PFSK-1 (cell line): ENCODE results near the gene SLC17A5.
A peak's percentile ranks its signal among the peaks of the same experiment; 100 is the strongest.

ENCODE experiments used
- FOXP2 ChIP-seq: optimal IDR thresholded peaks from 2 replicates; pipeline ENCODE3; 2011; ENCODE audit warnings: borderline replicate concordance, control low read depth, inconsistent platforms; ENCODE audit not compliant: insufficient read depth; ENCODE audit errors: extremely low read length, extremely low read depth
- POLR2AphosphoS5 ChIP-seq: IDR thresholded peaks from 2 replicates; pipeline ENCODE4 v1.6.1; 2012; ENCODE audit warnings: low read depth, mild to moderate bottlenecking, control low read depth, low read length, moderate library complexity
- REST ChIP-seq, 2 experiments: IDR thresholded peaks; 2 replicates each; pipeline versions ENCODE4 v1.6.1 to v1.8.0; 2011 to 2012; ENCODE audit warnings: low read depth in 2 of 2, low read length in 2 of 2, control low read depth in 1 of 2, inconsistent platforms in 1 of 2, mild to moderate bottlenecking in 1 of 2, moderate library complexity in 1 of 2; ENCODE audit not compliant: insufficient read depth in 1 of 2
- SIN3A ChIP-seq: IDR thresholded peaks from 2 replicates; pipeline ENCODE4 v1.6.1; 2012; ENCODE audit warnings: mild to moderate bottlenecking, low read length, moderate library complexity, borderline replicate concordance; ENCODE audit not compliant: insufficient read depth
- TAF1 ChIP-seq: IDR thresholded peaks from 2 replicates; pipeline ENCODE4 v1.6.1; 2012; ENCODE audit warnings: low read length, control low read depth, borderline replicate concordance; ENCODE audit not compliant: insufficient read depth

The SLC17A5 gene

GRCh38 chr6:73580247-73581149 is 73.3 kb downstream of the SLC17A5 start:
- peak; percentile 69 for TF ChIP-seq FOXP2
- TF ChIP-seq SIN3A, result 0 out of 2 replicates have a peak, but pooled peaks have one; percentile 62
- TF ChIP-seq POLR2AphosphoS5, result no peak
- TF ChIP-seq REST (IDR thresholded peaks at IDR 0.05; ENCODE audit: insufficient read depth in 1 of 2, low read depth in 2 of 2, low read length in 2 of 2), result 0 out of 4 replicates have a peak, but pooled peaks of 1 of the 2 experiments have one; percentile 24
- TF ChIP-seq TAF1, result peak; percentile 73; the same call in 1 of the 2 replicates

- TF ChIP-seq POLR2AphosphoS5 (peak; percentile 26; the same call in 1 of the 2 replicates), FOXP2 (no peak), SIN3A (no peak)
These were observed 73.9 kb downstream of the SLC17A5 start for GRCh38 chr6:73579851-73580246.

- TF ChIP-seq POLR2AphosphoS5 (no peak), TAF1 (no peak), FOXP2 (no peak), SIN3A (no peak), REST (IDR thresholded peaks at IDR 0.05; ENCODE audit: insufficient read depth in 1 of 2, low read depth in 2 of 2, low read length in 2 of 2) (no peak)
These were observed 74.4 kb downstream of the SLC17A5 start for GRCh38 chr6:73579389-73579788.

- TF ChIP-seq SIN3A (no peak), TAF1 (no peak), FOXP2 (no peak), REST (IDR thresholded peaks at IDR 0.05; ENCODE audit: insufficient read depth in 1 of 2, low read depth in 2 of 2, low read length in 2 of 2) (no peak), POLR2AphosphoS5 (no peak)
These were observed 76.1 kb downstream of the SLC17A5 start for GRCh38 chr6:73577676-73578075.

- TF ChIP-seq POLR2AphosphoS5 (no peak), SIN3A (no peak), FOXP2 (no peak), TAF1 (no peak), REST (IDR thresholded peaks at IDR 0.05; ENCODE audit: insufficient read depth in 1 of 2, low read depth in 2 of 2, low read length in 2 of 2) (no peak)
These were observed 84.7 kb downstream of the SLC17A5 start for GRCh38 chr6:73569121-73569520.
